Panc1 (cell line): Measurements from ENCODE around the gene DENND1B. TPM values are rescaled to one million over a fixed set of nuclear protein-coding genes. Genes with fewer than 3 reads are reported as not detected.

Experiments used
- ATAC-seq: fragments of 200-7000 bp; cut with Tn5 transposase; 2 replicates; pipeline ENCODE4 v1.9.1; 2020; ENCODE audit warnings: mild to moderate bottlenecking, moderate library complexity
- BruUV-seq: library from RNA; stranded (reverse); fragments of 400-500 nt; replicated peaks from 2 replicates; lab custom pipeline; 2021; lab: Mats Ljungman, UMichigan
- CTCF ChIA-PET: fragments of 300-600 bp; sonication (Branson Sonifier 250); formaldehyde crosslinking; loops from one replicate; lab custom pipeline; 2022; ENCODE audit warnings: antibody characterized with exemption; lab: Charles Lee
- POLR2A ChIA-PET: fragments of 300-600 bp; sonication (Branson Sonifier 250); formaldehyde crosslinking; loops from one replicate; lab custom pipeline; 2022; ENCODE audit warnings: antibody characterized with exemption; lab: Charles Lee
- DNase-seq: peaks from one replicate; pipeline ENCODE4 v3.0.0-alpha.2; 2010; ENCODE audit warnings: low read depth, low spot score
- H3K27ac ChIP-seq: 2 replicates; pipeline ENCODE4 v1.5.1; 2011; ENCODE audit warnings: mild to moderate bottlenecking, low read length, inconsistent platforms
- H3K27me3 ChIP-seq: fragments of 200-500 bp; sonication (Bioruptor generic); 2 replicates; pipeline ENCODE4 v1.6.0; 2014; ENCODE audit warnings: low read length, inconsistent platforms; ENCODE audit not compliant: control insufficient read depth, insufficient read depth
- H3K36me3 ChIP-seq: fragments of 200-500 bp; sonication (Bioruptor generic); 2 replicates; pipeline ENCODE4 v1.5.1; 2014; ENCODE audit warnings: inconsistent platforms, mild to moderate bottlenecking, low read length, moderate library complexity; ENCODE audit not compliant: control insufficient read depth, insufficient read depth
- H3K4me1 ChIP-seq: 2 replicates; pipeline ENCODE4 v1.5.1; 2011; ENCODE audit warnings: inconsistent platforms, mild to moderate bottlenecking, low read length, moderate library complexity; ENCODE audit not compliant: control insufficient read depth, insufficient read depth
- H3K4me3 ChIP-seq, 2 experiments: 2 replicates each; pipeline ENCODE4 v1.5.1; 2011 to 2012; ENCODE audit warnings: low read depth in 2 of 2, low read length in 2 of 2, mild to moderate bottlenecking in 2 of 2, inconsistent platforms in 1 of 2, moderate library complexity in 1 of 2
- H3K9me3 ChIP-seq: fragments of 200-500 bp; sonication (Bioruptor generic); 2 replicates; pipeline ENCODE4 v1.5.1; 2014; ENCODE audit warnings: low read depth, mild to moderate bottlenecking, inconsistent platforms, low read length, moderate library complexity; ENCODE audit not compliant: control insufficient read depth, insufficient read depth
- CTCF ChIP-seq: fragments of 450-650 bp; IDR thresholded peaks from 2 replicates; pipeline ENCODE4 v1.5.1; 2017; ENCODE audit warnings: mild to moderate bottlenecking
- POLR2AphosphoS5 ChIP-seq: IDR thresholded peaks from 2 replicates; pipeline ENCODE4 v1.6.1; 2012; ENCODE audit warnings: mild to moderate bottlenecking, low read depth, low read length, moderate library complexity
- REST ChIP-seq, 2 experiments: IDR thresholded peaks; 2 replicates each; pipeline ENCODE4 v1.6.1; 2011 to 2012; ENCODE audit warnings: low read depth in 2 of 2, control low read depth in 1 of 2, low read length in 1 of 2, mild to moderate bottlenecking in 1 of 2, moderate library complexity in 1 of 2; ENCODE audit not compliant: insufficient read depth in 1 of 2
- SIN3A ChIP-seq: IDR thresholded peaks from 2 replicates; pipeline ENCODE4 v1.6.1; 2012; ENCODE audit warnings: low read depth, mild to moderate bottlenecking, low read length, moderate library complexity, borderline replicate concordance; ENCODE audit not compliant: insufficient read depth
- TCF7L2 ChIP-seq: IDR thresholded peaks from 2 replicates; pipeline ENCODE4 v1.6.1; 2011; ENCODE audit warnings: mild to moderate bottlenecking, low read depth, low read length, inconsistent platforms
- in situ Hi-C: cut with HindIII; loops from 2 replicates; pipeline ENCODE4 v1.10.0; 2016; ENCODE audit warnings: low sequenced_read_pairs, low pct_unique_long_range_greater_than_20kb
- intact Hi-C: fragments of 100-400 bp; cut with micrococcal nuclease; formaldehyde crosslinking; loops from one replicate; pipeline ENCODE4 v1.10.0; 2022; ENCODE audit not compliant: unreplicated experiment
- total RNA-seq: library from RNA; stranded (reverse); gene quantifications from one replicate; pipeline ENCODE4 v1.2.1, GENCODE V29; 2021; ENCODE audit not compliant: unreplicated experiment

DENND1B gene
- total RNA-seq, 1 experiment from 2014 or later = 7.7 TPM

GRCh38 chr1:197740992-197741391 is 34.3 kb downstream of the DENND1B start:
- Histone ChIP-seq H3K36me3 (no peaks in the 10 kb centered on the region), H3K27me3 (no peaks in the 10 kb centered on the region), H3K4me3 (no peak overlapping the region), H3K9me3 (no peaks in the 10 kb centered on the region), H3K27ac (no peak overlapping the region), H3K4me1 (no peaks in the 10 kb centered on the region)
- ChIA-PET POLR2A (no interaction called here), CTCF (no interaction called here)
- TF ChIP-seq CTCF (no peak), SIN3A (no peak), POLR2AphosphoS5 (no peak), TCF7L2 (no peak), REST (IDR thresholded peaks at IDR 0.05; ENCODE audit: insufficient read depth in 1 of 2, low read depth in 2 of 2, low read length in 1 of 2) (no peak)
- no peak for ATAC-seq
- in situ Hi-C loops (no loop called here), intact Hi-C loops (loop anchor here (10.0 kb wide), 1 partner anchor 56 kb away; no protein-coding TSS in a partner anchor)
- no peak for DNase-seq
- BruUV-seq = no TSS peak

- H3K4me3 ChIP-seq = no peak overlapping the region
- H3K4me1 ChIP-seq = no peaks in the 10 kb centered on the region
- ChIA-PET POLR2A (no interaction called here), CTCF (no interaction called here)
- ATAC-seq = no peak
- in situ Hi-C loops (no loop called here), intact Hi-C loops (no loop called here)
- DNase-seq = no peak
- H3K36me3 ChIP-seq = no peaks in the 10 kb centered on the region
- TF ChIP-seq SIN3A = no peak
- no peak for TF ChIP-seq REST (IDR thresholded peaks at IDR 0.05; ENCODE audit: insufficient read depth in 1 of 2, low read depth in 2 of 2, low read length in 1 of 2)
- no peak for TF ChIP-seq TCF7L2
- TF ChIP-seq POLR2AphosphoS5 = no peak
- TF ChIP-seq CTCF = no peak
- no peak overlapping the region for H3K27ac ChIP-seq
- no TSS peak for BruUV-seq
- H3K9me3 ChIP-seq = no peaks in the 10 kb centered on the region
- H3K27me3 ChIP-seq = no peaks in the 10 kb centered on the region
Measured at GRCh38 chr1:197738927-197739326, 36.4 kb downstream of the DENND1B start.
